Progenitor cell of endocrine pancreas (in vitro differentiated cells): ENCODE results near the gene RAB25. TPM values are rescaled to one million over a fixed set of nuclear protein-coding genes. Genes with fewer than 3 reads are reported as not detected.

ENCODE experiments used
- DNase-seq: peaks from one replicate; pipeline ENCODE4 v3.0.0; 2021; ENCODE audit warnings: low spot score; ENCODE audit not compliant: unreplicated experiment
- H3K27ac Mint-ChIP-seq: 2 replicates; pipeline ENCODE4 v1.8.0; 2021; ENCODE audit warnings: mild to moderate bottlenecking, moderate library complexity, mixed read lengths
- H3K27me3 Mint-ChIP-seq: 2 replicates; pipeline ENCODE4 v1.8.0; 2021; ENCODE audit warnings: mixed read lengths
- H3K36me3 Mint-ChIP-seq: 2 replicates; pipeline ENCODE4 v1.8.0; 2022; ENCODE audit warnings: mixed read lengths; ENCODE audit not compliant: insufficient read depth
- H3K4me1 Mint-ChIP-seq: 2 replicates; pipeline ENCODE4 v1.8.0; 2021; ENCODE audit warnings: low read depth, mixed read lengths
- H3K4me3 Mint-ChIP-seq: 2 replicates; pipeline ENCODE4 v1.8.0; 2021; ENCODE audit warnings: low read depth, mild to moderate bottlenecking, moderate library complexity, mixed read lengths
- H3K9me3 Mint-ChIP-seq: 2 replicates; pipeline ENCODE4 v1.8.0; 2021; ENCODE audit warnings: low read depth, mixed read lengths
- CTCF ChIP-seq: fragments of 200-600 bp; sonication (generic); IDR thresholded peaks from one replicate; pipeline ENCODE4 v1.5.0; 2021; ENCODE audit warnings: antibody characterized with exemption, mild to moderate bottlenecking; ENCODE audit not compliant: unreplicated experiment
- long read RNA-seq: library from polyadenylated mRNA; unstranded; transcript quantifications from one replicate; pipeline ENCODE4 v2.0.0, GENCODE V29; 2020
- total RNA-seq: library from RNA; stranded (reverse); gene quantifications from 2 replicates; pipeline ENCODE4 v1.2.1, GENCODE V29; 2021

The RAB25 gene
- total RNA-seq = 93.8 and 99.1 TPM in 2 replicates
- long read RNA-seq, transcript RAB25-201 (5 exons, 1,110 nt) = major isoform, 34 of 40 reads
- long read RNA-seq, transcript RAB25-203 (4 exons, 681 nt) = minor isoform, 5 of 40 reads
- long read RNA-seq, partial matches to known transcripts = 0 of 40 reads
- long read RNA-seq, other reads (novel, unspliced or antisense) = 1 of 40 reads

GRCh38 chr1:156060937-156061636 is at the start of gene RAB25:
TSS of gene RAB25 (plus strand) at chr1:156061160. CDS start at chr1:156061401, 241 bp downstream.
- no peak for TF ChIP-seq CTCF
- peaks cover 3% of the 10 kb centered on the region for H3K36me3 Mint-ChIP-seq
- DNase-seq = peak; percentile 61
- H3K27ac Mint-ChIP-seq = peak within 1 kb of the TSS; percentile 98
- H3K9me3 Mint-ChIP-seq = no peaks in the 10 kb centered on the region
- H3K4me1 Mint-ChIP-seq = peaks cover 24% of the 10 kb centered on the region
- peak within 1 kb of the TSS; percentile 96 for H3K4me3 Mint-ChIP-seq
- H3K27me3 Mint-ChIP-seq = no peaks in the 10 kb centered on the region

DNA sequence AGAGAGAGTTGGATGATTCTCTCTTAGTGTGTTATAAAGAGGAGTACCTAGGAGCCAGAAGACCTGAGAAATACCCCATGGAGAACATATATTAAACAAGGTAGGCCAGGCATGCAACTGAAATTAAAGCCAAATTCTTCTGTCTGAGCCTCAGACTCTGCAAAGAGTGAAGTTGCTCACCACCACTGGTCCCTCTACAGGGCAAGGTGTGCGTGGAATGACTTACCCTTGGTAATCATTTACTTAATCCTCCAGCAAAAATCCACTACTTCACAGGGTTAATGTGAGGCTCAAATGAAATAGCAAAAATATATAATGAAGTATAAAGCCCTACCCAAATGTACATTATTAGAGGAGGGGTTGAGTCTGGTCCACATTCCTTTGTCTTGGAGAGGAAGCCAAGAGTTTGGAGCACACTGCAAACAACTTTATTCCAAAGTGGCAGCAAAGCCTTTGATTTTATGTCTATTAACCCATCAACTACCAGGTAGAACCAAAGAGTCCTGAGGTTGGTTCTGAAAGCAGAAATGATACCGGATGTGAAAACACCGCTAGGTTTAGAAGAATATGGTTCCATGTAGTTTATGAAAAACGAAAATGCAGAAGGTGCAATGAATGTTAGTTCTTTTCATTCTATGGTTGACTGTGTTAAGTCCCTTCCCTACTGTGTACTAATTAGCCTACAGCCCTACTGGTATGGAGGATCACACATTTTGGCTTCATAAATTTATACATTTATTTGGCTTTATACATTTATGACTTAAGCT is 48.7 kb upstream of the RAB25 start:
- no peaks in the 10 kb centered on the region for H3K9me3 Mint-ChIP-seq
- no peak overlapping the region for H3K4me3 Mint-ChIP-seq
- no peaks in the 10 kb centered on the region for H3K27me3 Mint-ChIP-seq
- no peak overlapping the region for H3K27ac Mint-ChIP-seq
- peaks cover 39% of the 10 kb centered on the region for H3K36me3 Mint-ChIP-seq
- DNase-seq = no peak
- H3K4me1 Mint-ChIP-seq = peaks cover 12% of the 10 kb centered on the region
- TF ChIP-seq CTCF = no peak

- no peak for DNase-seq
- TF ChIP-seq CTCF = no peak
- Mint-ChIP-seq H3K9me3 (no peaks in the 10 kb centered on the region), H3K4me1 (peaks cover 6% of the 10 kb centered on the region), H3K36me3 (peaks cover 35% of the 10 kb centered on the region), H3K27me3 (no peaks in the 10 kb centered on the region), H3K27ac (no peak overlapping the region), H3K4me3 (no peak overlapping the region)
Measured at GRCh38 chr1:156014829-156015228, 46.1 kb upstream of the RAB25 start.

- H3K36me3 Mint-ChIP-seq = peaks cover 12% of the 10 kb centered on the region
- no peaks in the 10 kb centered on the region for H3K9me3 Mint-ChIP-seq
- TF ChIP-seq CTCF = no peak
- peaks cover 12% of the 10 kb centered on the region for H3K4me1 Mint-ChIP-seq
- DNase-seq = no peak
- H3K27ac Mint-ChIP-seq = peak overlapping the region; percentile 94
- H3K27me3 Mint-ChIP-seq = peaks cover 5% of the 10 kb centered on the region
- H3K4me3 Mint-ChIP-seq = peak overlapping the region; percentile 86
Measured at GRCh38 chr1:156019946-156020292, 41.0 kb upstream of the RAB25 start.

GRCh38 chr1:156020293-156021092 is 40.5 kb upstream of the RAB25 start, which contains the start of gene SSR2:
TSS of gene SSR2 (minus strand) at chr1:156020951. CDS start at chr1:156020167, 784 bp downstream.
- peaks cover 11% of the 10 kb centered on the region for H3K36me3 Mint-ChIP-seq
- peak within 1 kb of the TSS; percentile 94 for H3K27ac Mint-ChIP-seq
- H3K9me3 Mint-ChIP-seq = no peaks in the 10 kb centered on the region
- peaks cover 5% of the 10 kb centered on the region for H3K27me3 Mint-ChIP-seq
- peaks cover 12% of the 10 kb centered on the region for H3K4me1 Mint-ChIP-seq
- DNase-seq = peak; percentile 66
- peak within 1 kb of the TSS; percentile 86 for H3K4me3 Mint-ChIP-seq
- TF ChIP-seq CTCF = no peak
